HEK293T (cell line): ENCODE results near the gene SART3.

Source experiments
- CTCF ChIA-PET: fragments of 350-600 bp; formaldehyde crosslinking; extraction: SDS; loops from one replicate; lab custom pipeline; 2021; ENCODE audit warnings: antibody characterized with exemption, inconsistent platforms; lab: Yijun Ruan, JAX
- POLR2A ChIA-PET: fragments of 350-600 bp; formaldehyde crosslinking; extraction: SDS; loops from one replicate; lab custom pipeline; 2020; ENCODE audit warnings: antibody characterized with exemption, inconsistent platforms; lab: Yijun Ruan, JAX
- DNase-seq: peaks from one replicate; pipeline ENCODE4 v3.0.0; 2012; ENCODE audit warnings: mixed read lengths; ENCODE audit errors: extremely low spot score
- ARNT ChIP-seq: fragments of 450-650 bp; IDR thresholded peaks from 2 replicates; pipeline ENCODE4 v1.6.1; 2017; ENCODE audit warnings: mild to moderate bottlenecking
- BHLHE40 ChIP-seq: fragments of 450-650 bp; IDR thresholded peaks from 2 replicates; pipeline ENCODE4 v1.6.1; 2016; ENCODE audit warnings: mild to moderate bottlenecking, moderate library complexity, borderline replicate concordance
- CTBP1 ChIP-seq: fragments of 450-650 bp; IDR thresholded peaks from 2 replicates; pipeline ENCODE4 v1.6.1; 2016; ENCODE audit warnings: borderline replicate concordance
- ELF4 ChIP-seq: fragments of 450-650 bp; IDR thresholded peaks from 2 replicates; pipeline ENCODE4 v1.6.1; 2017; ENCODE audit warnings: antibody characterized with exemption
- FOXA1 ChIP-seq: fragments of 450-650 bp; IDR thresholded peaks from 2 replicates; pipeline ENCODE4 v1.6.1; 2016; ENCODE audit warnings: mild to moderate bottlenecking
- FOXK2 ChIP-seq: fragments of 450-650 bp; IDR thresholded peaks from 2 replicates; pipeline ENCODE4 v1.6.1; 2016; ENCODE audit warnings: mild to moderate bottlenecking
- FOXM1 ChIP-seq: fragments of 450-650 bp; IDR thresholded peaks from 2 replicates; pipeline ENCODE4 v1.6.1; 2017; ENCODE audit warnings: mild to moderate bottlenecking, borderline replicate concordance
- HDGF ChIP-seq: fragments of 450-650 bp; IDR thresholded peaks from 2 replicates; pipeline ENCODE4 v1.6.1; 2017; ENCODE audit warnings: antibody characterized with exemption, borderline replicate concordance
- L3MBTL2 ChIP-seq: fragments of 450-650 bp; conservative IDR thresholded peaks from 2 replicates; pipeline ENCODE4 v1.6.1; 2016; ENCODE audit warnings: mild to moderate bottlenecking
- LEF1 ChIP-seq: fragments of 450-650 bp; IDR thresholded peaks from 2 replicates; pipeline ENCODE4 v1.6.1; 2017; ENCODE audit warnings: mild to moderate bottlenecking, borderline replicate concordance
- NFRKB ChIP-seq: fragments of 450-650 bp; IDR thresholded peaks from 2 replicates; pipeline ENCODE4 v1.6.1; 2016; ENCODE audit warnings: mild to moderate bottlenecking, moderate library complexity
- PKNOX1 ChIP-seq: fragments of 450-650 bp; IDR thresholded peaks from 2 replicates; pipeline ENCODE4 v1.6.1; 2016
- SP1 ChIP-seq: fragments of 450-650 bp; IDR thresholded peaks from 2 replicates; pipeline ENCODE4 v1.6.1; 2017
- SUZ12 ChIP-seq: fragments of 450-650 bp; IDR thresholded peaks from 2 replicates; pipeline ENCODE4 v1.6.1; 2016; ENCODE audit warnings: mild to moderate bottlenecking
- TARDBP ChIP-seq: fragments of 450-650 bp; IDR thresholded peaks from 2 replicates; pipeline ENCODE4 v1.6.1; 2016
- ZNF384 ChIP-seq: fragments of 450-650 bp; IDR thresholded peaks from 2 replicates; pipeline ENCODE4 v1.6.1; 2016

SART3 gene

GRCh38 chr12:108597559-108598471 is 36.8 kb upstream of the SART3 start, which contains the start of gene TMEM119:
TSS of gene TMEM119 (minus strand) at chr12:108598084. CDS start at chr12:108592383, 5,701 bp downstream.
- ChIA-PET CTCF (no interaction called here), POLR2A (no interaction called here)
- TF ChIP-seq HDGF (no peak), SP1 (no peak), L3MBTL2 (no peak), ZNF384 (no peak), SUZ12 (no peak), NFRKB (no peak), ARNT (no peak), PKNOX1 (no peak), BHLHE40 (no peak), FOXK2 (no peak), CTBP1 (no peak), FOXA1 (no peak), ELF4 (no peak), TARDBP (no peak), FOXM1 (no peak), LEF1 (no peak)
- DNase-seq, result no peak

GRCh38 chr12:108596854-108597558 is 36.0 kb upstream of the SART3 start:
- ChIA-PET POLR2A (no interaction called here), CTCF (no interaction called here)
- TF ChIP-seq NFRKB (no peak), SP1 (no peak), FOXK2 (no peak), BHLHE40 (no peak), ELF4 (no peak), SUZ12 (no peak), PKNOX1 (no peak), TARDBP (no peak), CTBP1 (no peak), L3MBTL2 (no peak), FOXM1 (no peak), LEF1 (no peak), FOXA1 (no peak), ARNT (no peak), ZNF384 (no peak), HDGF (no peak)
- DNase-seq, result no peak

- ChIA-PET POLR2A (interaction anchor here (1.5 kb wide), 1 partner anchor 33 kb away, joined by 5 read pairs; the partner anchor contains the start of gene ISCU), CTCF (no interaction called here)
- no peak for TF ChIP-seq FOXA1
- TF ChIP-seq HDGF, result no peak
- no peak for TF ChIP-seq NFRKB
- TF ChIP-seq CTBP1, result no peak
- TF ChIP-seq ELF4, result no peak
- no peak for TF ChIP-seq FOXM1
- DNase-seq, result no peak
These were observed 35.0 kb upstream of the SART3 start for GRCh38 chr12:108595711-108596647.

GRCh38 chr12:108594960-108595710 is 34.2 kb upstream of the SART3 start:
- POLR2A ChIA-PET, result interaction anchor here (1.5 kb wide), 1 partner anchor 32 kb away, joined by 5 read pairs; the partner anchor contains the start of gene ISCU
- DNase-seq, result no peak
- TF ChIP-seq HDGF (no peak), NFRKB (no peak), ZNF384 (no peak), L3MBTL2 (no peak), SUZ12 (no peak), PKNOX1 (no peak), FOXK2 (no peak), FOXM1 (no peak)
- CTCF ChIA-PET, result no interaction called here

GRCh38 chr12:108594323-108594903 is 33.4 kb upstream of the SART3 start:
- no peak for DNase-seq
- TF ChIP-seq L3MBTL2 (no peak), ZNF384 (no peak), BHLHE40 (no peak), TARDBP (no peak), ARNT (no peak), LEF1 (no peak), FOXA1 (no peak), NFRKB (no peak), SP1 (no peak), CTBP1 (no peak), FOXM1 (no peak), ELF4 (no peak), HDGF (no peak), FOXK2 (no peak), SUZ12 (no peak)
- ChIA-PET POLR2A (no interaction called here), CTCF (no interaction called here)
